Neuronal stem cell (in vitro differentiated cells): Measurements from ENCODE around the gene MICAL1.
"Not testable (repeated sequence)": the region's sequence is repeated elsewhere in the genome, so short reads cannot be mapped to it uniquely, and the experiment has no call there.

Source experiments
- DNase-seq: peaks from one replicate; pipeline ENCODE4 v3.0.0-alpha.2; 2013; ENCODE audit warnings: low spot score
- H2AFZ ChIP-seq: one replicate; pipeline ENCODE4 v1.6.1; 2013; ENCODE audit warnings: mild to moderate bottlenecking, low read length, inconsistent platforms
- H2AK5ac ChIP-seq: 2 replicates; pipeline ENCODE4 v1.6.1; 2013; ENCODE audit warnings: low read depth, mild to moderate bottlenecking, inconsistent platforms, low read length, moderate library complexity, mixed read lengths
- H2BK120ac ChIP-seq: 2 replicates; pipeline ENCODE4 v1.6.1; 2013; ENCODE audit warnings: low read depth, mild to moderate bottlenecking, inconsistent platforms, low read length, moderate library complexity, mixed read lengths
- H2BK12ac ChIP-seq: one replicate; pipeline ENCODE4 v1.6.1; 2013; ENCODE audit warnings: low read length, inconsistent platforms
- H2BK15ac ChIP-seq: 2 replicates; pipeline ENCODE4 v1.6.1; 2013; ENCODE audit warnings: mild to moderate bottlenecking, low read length, inconsistent platforms, mixed read lengths
- H2BK5ac ChIP-seq: one replicate; pipeline ENCODE4 v1.6.1; 2013; ENCODE audit warnings: inconsistent platforms, mild to moderate bottlenecking, low read length, moderate library complexity
- H3K14ac ChIP-seq: one replicate; pipeline ENCODE4 v1.6.1; 2013; ENCODE audit warnings: low read length, inconsistent platforms
- H3K18ac ChIP-seq: 2 replicates; pipeline ENCODE4 v1.6.1; 2013; ENCODE audit warnings: low read length, inconsistent platforms
- H3K23ac ChIP-seq: 2 replicates; pipeline ENCODE4 v1.6.1; 2013; ENCODE audit warnings: low read depth, mild to moderate bottlenecking, mixed read lengths, low read length, inconsistent platforms; ENCODE audit not compliant: poor library complexity
- H3K27ac ChIP-seq: replicated peaks from 3 replicates; pipeline ENCODE4 v1.5.1; 2013; ENCODE audit warnings: low read length, inconsistent platforms
- H3K27me3 ChIP-seq, 3 experiments: 2 replicates each; pipeline ENCODE4 v1.6.1; 2013; ENCODE audit warnings: low read length in 3 of 3, mild to moderate bottlenecking in 2 of 3, inconsistent platforms in 1 of 3, low read depth in 1 of 3, mixed read lengths in 1 of 3, moderate library complexity in 1 of 3; ENCODE audit not compliant: control insufficient read depth in 3 of 3, insufficient read depth in 3 of 3
- H3K36me3 ChIP-seq, 2 donors: replicated peaks in 1 of 2; 2 replicates each; pipeline ENCODE4 v1.6.1; 2013; ENCODE audit warnings: low read length in 2 of 2; ENCODE audit not compliant: control insufficient read depth in 2 of 2, insufficient read depth in 2 of 2
- H3K4ac ChIP-seq: 2 replicates; pipeline ENCODE4 v1.6.1; 2013; ENCODE audit warnings: inconsistent platforms, mild to moderate bottlenecking, low read length, moderate library complexity
- H3K4me1 ChIP-seq, 2 donors: 1 replicate in 1 of 2; 2 replicates in 1 of 2; pipeline ENCODE4 v1.6.1; 2013; ENCODE audit warnings: low read length in 2 of 2, low read depth in 1 of 2; ENCODE audit not compliant: control insufficient read depth in 2 of 2, insufficient read depth in 1 of 2
- H3K4me2 ChIP-seq: one replicate; pipeline ENCODE4 v1.6.1; 2013; ENCODE audit warnings: mild to moderate bottlenecking, low read length, inconsistent platforms; ENCODE audit not compliant: insufficient read depth, poor library complexity, severe bottlenecking
- H3K4me3 ChIP-seq, 2 donors: 2 replicates each; pipeline ENCODE4 v1.5.1; 2013; ENCODE audit warnings: low read length in 2 of 2, mild to moderate bottlenecking in 2 of 2, inconsistent platforms in 1 of 2, moderate library complexity in 1 of 2
- H3K79me1 ChIP-seq: one replicate; pipeline ENCODE4 v1.6.1; 2013; ENCODE audit warnings: low read depth, mild to moderate bottlenecking, inconsistent platforms, low read length, moderate library complexity
- H3K9ac ChIP-seq: one replicate; pipeline ENCODE4 v1.6.1; 2013; ENCODE audit warnings: mild to moderate bottlenecking, low read depth, low read length, inconsistent platforms; ENCODE audit not compliant: poor library complexity
- H3K9me3 ChIP-seq, 2 donors: replicated peaks in 1 of 2; 2 replicates each; pipeline versions ENCODE3 to v1.6.1; 2013; ENCODE audit warnings: low read length in 2 of 2, mild to moderate bottlenecking in 2 of 2, inconsistent platforms in 1 of 2, low read depth in 1 of 2, mixed read lengths in 1 of 2, moderate library complexity in 1 of 2; ENCODE audit not compliant: control insufficient read depth in 2 of 2, insufficient read depth in 1 of 2
- H4K8ac ChIP-seq: one replicate; pipeline ENCODE4 v1.6.1; 2013; ENCODE audit warnings: low read depth, mild to moderate bottlenecking, inconsistent platforms, low read length, moderate library complexity
- H4K91ac ChIP-seq: one replicate; pipeline ENCODE4 v1.6.1; 2013; ENCODE audit warnings: low read length, low read depth, mild to moderate bottlenecking, inconsistent platforms; ENCODE audit not compliant: poor library complexity
- whole genome bisulfite sequencing, 2 donors: extraction: QIAGEN DNeasy Blood & Tissue Kit; methylation state at CpG; one replicate each; pipeline ENCODE4 v1.1.7; 2013; ENCODE audit warnings: missing lambda C conversion rate in 2 of 2, mixed read lengths in 1 of 2; ENCODE audit not compliant: insufficient read length in 2 of 2, insufficient replicate concordance in 1 of 2; ENCODE audit errors: extremely low coverage in 2 of 2; 5-methylcytosine and 5-hydroxymethylcytosine counted together

The MICAL1 gene

DNA sequence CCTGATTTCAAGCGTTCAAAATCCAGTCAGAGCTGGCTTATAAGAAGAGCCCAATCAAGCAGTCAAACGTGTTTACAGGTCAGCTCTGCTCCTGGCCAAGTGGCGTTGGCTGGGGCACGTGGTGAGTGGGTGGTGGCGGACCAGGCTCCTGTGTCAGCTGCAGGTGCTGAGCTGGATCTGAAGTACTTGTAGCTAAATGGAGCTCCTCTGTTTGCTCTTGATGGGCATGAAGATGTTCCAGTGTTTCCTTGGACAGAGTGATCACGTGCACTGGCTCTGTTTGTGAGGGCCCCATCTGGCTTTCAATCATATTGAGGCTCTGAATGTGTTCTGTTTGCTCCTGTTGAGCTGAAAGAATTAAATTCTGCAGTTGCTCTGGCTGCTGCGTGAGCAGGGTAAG lies 10.2 kb upstream of the MICAL1 start:
- H4K91ac ChIP-seq, result no peak overlapping the region
- no peak overlapping the region for H3K4me2 ChIP-seq
- DNase-seq, result no peak
- H3K14ac ChIP-seq, result no peak overlapping the region
- no peak overlapping the region for H3K23ac ChIP-seq
- WGBS, 2 donors, result no CpG with 5 or more reads among the region's 7 CpGs
- H2BK12ac ChIP-seq, result no peak overlapping the region
- no peak overlapping the region for H3K4me3 ChIP-seq
- H2BK5ac ChIP-seq, result no peak overlapping the region
- H3K27ac ChIP-seq, result no peak overlapping the region
- H3K36me3 ChIP-seq, result peaks cover 30 to 97% of the 10 kb centered on the region in 2 donors
- H3K4ac ChIP-seq, result no peak overlapping the region
- H3K18ac ChIP-seq, result no peak overlapping the region
- no peak overlapping the region for H2AK5ac ChIP-seq
- H3K4me1 ChIP-seq, result no peaks in the 10 kb centered on the region
- H3K9me3 ChIP-seq, result peaks cover 0 to 3% of the 10 kb centered on the region in 2 donors
- H2AFZ ChIP-seq, result no peak overlapping the region
- H3K79me1 ChIP-seq, result peaks cover 5% of the 10 kb centered on the region
- H3K27me3 ChIP-seq, result no peaks in the 10 kb centered on the region
- H4K8ac ChIP-seq, result no peak overlapping the region
- H3K9ac ChIP-seq, result no peak overlapping the region
- H2BK120ac ChIP-seq, result no peak overlapping the region
- H2BK15ac ChIP-seq, result no peak overlapping the region

DNA sequence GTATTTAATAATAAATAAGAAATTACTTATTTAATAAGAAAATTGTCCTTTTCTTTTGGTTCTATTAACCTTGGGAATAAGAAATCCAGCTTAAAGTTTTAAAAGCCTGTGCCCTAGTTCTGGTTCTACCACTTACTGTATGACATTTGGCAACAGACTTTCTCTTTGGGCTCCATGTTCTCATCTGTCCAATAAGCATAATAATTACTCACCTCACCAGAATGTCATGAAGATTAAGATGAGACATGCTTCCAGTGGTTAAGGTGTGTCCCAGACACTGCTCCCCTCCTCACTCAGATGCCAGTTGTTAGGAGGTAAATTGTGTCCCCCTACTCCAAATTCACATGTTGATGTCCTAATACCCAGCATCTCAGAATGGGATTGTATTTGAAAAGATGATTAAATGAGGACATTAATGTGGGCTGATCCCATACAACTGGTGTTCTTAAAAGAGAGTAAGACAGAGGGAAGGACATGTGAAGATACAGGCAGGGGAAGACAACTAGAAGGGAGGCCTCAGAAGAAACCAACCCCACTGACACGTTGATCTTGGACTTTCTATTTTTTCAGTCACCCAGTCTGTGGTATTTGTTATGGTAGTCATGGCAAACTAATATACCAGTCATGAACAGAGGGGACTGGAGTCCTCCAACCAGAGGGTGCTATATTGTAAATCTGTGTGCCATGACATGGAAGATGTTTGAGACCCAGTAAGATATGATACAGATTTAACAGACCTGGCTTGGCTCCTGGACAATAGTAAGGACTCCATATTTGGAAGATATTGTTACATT lies 6.4 kb upstream of the MICAL1 start:
- no peak overlapping the region for H2AFZ ChIP-seq
- WGBS, 2 donors, result no CpG with 5 or more reads among the region's 1 CpG

DNA sequence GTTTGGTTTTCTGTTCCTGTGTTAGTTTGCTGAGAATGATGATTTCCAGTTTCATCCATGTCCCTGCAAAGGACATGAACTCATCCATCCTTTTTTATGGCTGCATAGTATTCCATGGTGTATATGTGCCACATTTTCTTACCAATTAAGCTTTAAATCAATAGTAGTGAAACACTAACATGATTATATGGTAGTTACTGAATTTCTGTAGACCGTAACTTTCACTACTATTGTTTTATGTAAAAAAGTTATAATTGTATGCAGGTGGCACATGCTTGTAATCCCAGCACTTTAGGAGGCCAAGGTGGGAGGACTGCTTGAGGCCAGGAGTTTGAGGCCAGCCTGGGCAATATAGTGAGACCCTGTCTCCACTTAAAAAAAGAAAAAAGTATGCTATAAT lies 5.6 kb upstream of the MICAL1 start:
- H2BK15ac ChIP-seq, H3K4me2 ChIP-seq, H2BK120ac ChIP-seq, H3K9ac ChIP-seq, H4K91ac ChIP-seq, H3K14ac ChIP-seq, DNase-seq, H3K4me1 ChIP-seq, H3K79me1 ChIP-seq, H3K27me3 ChIP-seq, H3K18ac ChIP-seq, H3K4me3 ChIP-seq, H2AK5ac ChIP-seq, H3K27ac ChIP-seq, H2BK5ac ChIP-seq, H3K9me3 ChIP-seq, H2BK12ac ChIP-seq, H3K23ac ChIP-seq, H3K4ac ChIP-seq, H4K8ac ChIP-seq, H2AFZ ChIP-seq: not testable (repeated sequence)
- WGBS, 2 donors, result no CpG with 5 or more reads among the region's 1 CpG
- H3K36me3 ChIP-seq, result peaks cover 11 to 52% of the 10 kb centered on the region in 2 donors

More for the DNA sequence above, 6.4 kb upstream of the MICAL1 start:
- Histone ChIP-seq H3K4me1 (peaks cover 2 to 3% of the 10 kb centered on the region in 2 donors), H3K14ac (no peak overlapping the region), H3K4me3 (no peak overlapping the region), H3K27me3 (no peaks in the 10 kb centered on the region), H3K4me2 (no peak overlapping the region), H3K9me3 (peaks cover 0 to 3% of the 10 kb centered on the region in 2 donors), H3K36me3 (peaks cover 14 to 59% of the 10 kb centered on the region in 2 donors), H3K18ac (no peak overlapping the region), H2BK5ac (no peak overlapping the region), H3K27ac (no peak overlapping the region), H3K9ac (no peak overlapping the region), H4K91ac (no peak overlapping the region), H2BK120ac (no peak overlapping the region), H3K4ac (no peak overlapping the region), H3K79me1 (no peaks in the 10 kb centered on the region), H2BK12ac (no peak overlapping the region), H3K23ac (no peak overlapping the region), H2BK15ac (no peak overlapping the region), H4K8ac (no peak overlapping the region), H2AK5ac (no peak overlapping the region)
- DNase-seq, result no peak

DNA sequence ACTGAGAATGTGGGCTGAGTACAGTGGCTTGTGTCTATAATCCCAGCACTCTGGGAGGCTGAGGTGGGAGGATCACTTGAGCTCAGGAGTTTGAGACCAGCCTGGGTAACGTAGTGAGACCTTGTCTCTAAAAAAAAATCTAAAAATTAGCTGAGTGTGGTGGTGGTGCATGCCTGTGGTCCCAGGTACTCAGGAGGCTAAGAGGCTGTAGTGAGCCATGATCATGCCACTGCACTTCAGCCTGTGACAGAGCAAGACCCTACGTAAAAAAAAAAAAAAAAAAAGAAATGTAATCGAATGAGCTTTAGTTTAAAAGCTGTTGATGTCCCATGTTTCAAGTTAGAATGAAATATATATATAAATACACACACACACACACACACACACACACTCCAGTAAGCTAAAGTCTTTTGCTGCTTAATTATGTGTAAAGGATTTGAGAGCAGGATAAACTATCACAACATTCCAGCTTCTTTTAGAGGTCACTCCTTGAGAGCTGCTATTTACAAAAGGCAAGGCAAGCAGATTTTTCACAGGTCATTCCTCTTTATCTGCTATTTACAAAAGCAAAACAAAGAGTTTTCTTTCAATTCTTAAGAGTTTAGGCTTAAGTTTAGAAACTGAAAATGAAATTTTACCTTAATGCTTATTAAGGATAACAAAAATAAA lies 4.7 kb upstream of the MICAL1 start:
- Histone ChIP-seq H3K27me3 (no peaks in the 10 kb centered on the region), H3K4ac (no peak overlapping the region), H2BK15ac (no peak overlapping the region), H3K27ac (no peak overlapping the region), H3K36me3 (peaks cover 4 to 42% of the 10 kb centered on the region in 2 donors), H3K18ac (no peak overlapping the region), H2BK120ac (no peak overlapping the region), H4K8ac (no peak overlapping the region), H3K4me1 (peaks cover 3 to 7% of the 10 kb centered on the region in 2 donors), H2BK12ac (no peak overlapping the region), H3K9ac (no peak overlapping the region), H2AFZ (no peak overlapping the region), H3K14ac (no peak overlapping the region), H2AK5ac (no peak overlapping the region), H3K4me3 (no peak overlapping the region), H2BK5ac (no peak overlapping the region), H3K23ac (no peak overlapping the region), H3K9me3 (peaks cover 0 to 3% of the 10 kb centered on the region in 2 donors), H3K79me1 (no peaks in the 10 kb centered on the region), H3K4me2 (no peak overlapping the region), H4K91ac (no peak overlapping the region)
- DNase-seq, result no peak
- no CpG with 5 or more reads among the region's 3 CpGs for WGBS, 2 donors
